Spinal cord (tissue), 10 donors: ENCODE results near the gene ACSM6. TPM values are rescaled to one million over a fixed set of nuclear protein-coding genes. Genes with fewer than 3 reads are reported as not detected.
A peak's percentile ranks its signal among the peaks of the same experiment; 100 is the strongest.

Source experiments
- DNase-seq, 6 donors: peaks; one replicate each; pipeline versions ENCODE4 v3.0.0 to v3.0.0-alpha.2; 2013 to 2015; ENCODE audit warnings: low spot score in 6 of 6, low read depth in 4 of 6
- H3K27ac ChIP-seq: one replicate; pipeline ENCODE4 v1.5.1; 2013; ENCODE audit warnings: low read depth, low read length, control low read depth
- H3K27me3 ChIP-seq: one replicate; pipeline ENCODE4 v1.6.1; 2013; ENCODE audit warnings: low read length; ENCODE audit not compliant: control insufficient read depth, insufficient read depth
- H3K36me3 ChIP-seq: one replicate; pipeline ENCODE4 v1.6.1; 2013; ENCODE audit warnings: low read length; ENCODE audit not compliant: control insufficient read depth, insufficient read depth
- H3K4me1 ChIP-seq: one replicate; pipeline ENCODE4 v1.6.1; 2013; ENCODE audit warnings: low read length; ENCODE audit not compliant: control insufficient read depth, insufficient read depth
- H3K4me3 ChIP-seq: one replicate; pipeline ENCODE4 v1.5.1; 2013; ENCODE audit warnings: low read depth, low read length, control low read depth
- H3K9me3 ChIP-seq: one replicate; pipeline ENCODE4 v1.6.1; 2013; ENCODE audit warnings: low read length; ENCODE audit not compliant: control insufficient read depth, insufficient read depth
- WGBS: methylation state at CpG from one replicate; pipeline ENCODE4 v1.1.5; 2013; ENCODE audit warnings: missing lambda C conversion rate; ENCODE audit not compliant: insufficient coverage; 5-methylcytosine and 5-hydroxymethylcytosine counted together
- polyA plus RNA-seq, 2 donors: library from polyadenylated mRNA; unstranded; fragments of 120-200 nt; gene quantifications; one replicate each; pipeline ENCODE4 v1.2.1, GENCODE V29; 2013; ENCODE audit not compliant: insufficient read length in 2 of 2
- total RNA-seq, 2 donors: library from RNA; depleted of rRNA in 1 of 2; stranded (reverse); fragments of 120-200 nt in 1 of 2; fragments of >200 nt in 1 of 2; gene quantifications; one replicate each; pipeline versions ENCODE4 v1.2.3 to v1.2.4, GENCODE V29; 2013 to 2014
- donor health status: healthy.

ACSM6 gene
- total and polyA plus RNA-seq, 4 donors: 0.14 to 0.15 TPM; not detected in 2

GRCh38 chr10:95250856-95251255, 56.8 kb downstream of the ACSM6 start:
- no peaks in the 10 kb centered on the region for H3K9me3 ChIP-seq
- no peaks in the 10 kb centered on the region for H3K27me3 ChIP-seq
- H3K27ac ChIP-seq: no peak overlapping the region
- no peaks in the 10 kb centered on the region for H3K4me1 ChIP-seq
- 100% methylated on average over 1 of the region's 4 CpGs for WGBS
- H3K36me3 ChIP-seq: no peaks in the 10 kb centered on the region
- DNase-seq: no peak
- no peak overlapping the region for H3K4me3 ChIP-seq

- H3K27me3 ChIP-seq: no peaks in the 10 kb centered on the region
- WGBS: 90% methylated on average over 2 of the region's 2 CpGs
- H3K36me3 ChIP-seq: no peaks in the 10 kb centered on the region
- H3K4me1 ChIP-seq: no peaks in the 10 kb centered on the region
- H3K9me3 ChIP-seq: peaks cover 3% of the 10 kb centered on the region
- no peak overlapping the region for H3K4me3 ChIP-seq
- no peak for DNase-seq
- no peak overlapping the region for H3K27ac ChIP-seq
These were observed 59.0 kb downstream of the ACSM6 start for GRCh38 chr10:95253007-95253406.

- Histone ChIP-seq H3K27me3 (no peaks in the 10 kb centered on the region), H3K27ac (no peak overlapping the region), H3K4me3 (no peak overlapping the region), H3K9me3 (peaks cover 3% of the 10 kb centered on the region), H3K36me3 (no peaks in the 10 kb centered on the region), H3K4me1 (no peaks in the 10 kb centered on the region)
- WGBS: no CpG with 5 or more reads among the region's 2 CpGs
- DNase-seq: no peak
These were observed 59.6 kb downstream of the ACSM6 start for GRCh38 chr10:95253686-95254085.

- no peak for DNase-seq
- H3K4me1 ChIP-seq: no peaks in the 10 kb centered on the region
- no peak overlapping the region for H3K27ac ChIP-seq
- H3K27me3 ChIP-seq: no peaks in the 10 kb centered on the region
- peaks cover 3% of the 10 kb centered on the region for H3K9me3 ChIP-seq
- H3K4me3 ChIP-seq: no peak overlapping the region
- H3K36me3 ChIP-seq: no peaks in the 10 kb centered on the region
- WGBS: no CpG with 5 or more reads among the region's 3 CpGs
These were observed 60.6 kb downstream of the ACSM6 start for GRCh38 chr10:95254629-95255028.

- no peak overlapping the region for H3K4me3 ChIP-seq
- no peak overlapping the region for H3K27ac ChIP-seq
- H3K27me3 ChIP-seq: no peaks in the 10 kb centered on the region
- no peaks in the 10 kb centered on the region for H3K36me3 ChIP-seq
- no peak for DNase-seq
- H3K4me1 ChIP-seq: no peaks in the 10 kb centered on the region
- WGBS: no CpG with 5 or more reads among the region's 1 CpG
- peaks cover 3% of the 10 kb centered on the region for H3K9me3 ChIP-seq
These were observed 62.2 kb downstream of the ACSM6 start for GRCh38 chr10:95256268-95256667.

GRCh38 chr10:95257849-95258248, 63.8 kb downstream of the ACSM6 start:
- H3K4me1 ChIP-seq: no peaks in the 10 kb centered on the region
- DNase-seq: no peak
- no peak overlapping the region for H3K4me3 ChIP-seq
- no peaks in the 10 kb centered on the region for H3K36me3 ChIP-seq
- peaks cover 3% of the 10 kb centered on the region for H3K9me3 ChIP-seq
- no peaks in the 10 kb centered on the region for H3K27me3 ChIP-seq
- WGBS: 100% methylated on average over 2 of the region's 7 CpGs
- H3K27ac ChIP-seq: no peak overlapping the region

- no peak overlapping the region for H3K4me3 ChIP-seq
- no peaks in the 10 kb centered on the region for H3K4me1 ChIP-seq
- H3K27ac ChIP-seq: no peak overlapping the region
These were observed 66.4 kb downstream of the ACSM6 start for GRCh38 chr10:95260397-95260881.

GRCh38 chr10:95260909-95261552, 67.0 kb downstream of the ACSM6 start:
- 85% methylated on average over 3 of the region's 4 CpGs for WGBS
- DNase-seq: no peak
- H3K27me3 ChIP-seq: no peaks in the 10 kb centered on the region
- peaks cover 3% of the 10 kb centered on the region for H3K9me3 ChIP-seq
- no peak overlapping the region for H3K4me3 ChIP-seq
- no peak overlapping the region for H3K27ac ChIP-seq
- H3K36me3 ChIP-seq: no peaks in the 10 kb centered on the region
- H3K4me1 ChIP-seq: no peaks in the 10 kb centered on the region

More at GRCh38 chr10:95260397-95260881, 66.4 kb downstream of the ACSM6 start:
- no peaks in the 10 kb centered on the region for H3K36me3 ChIP-seq
- 78% methylated on average over 2 of the region's 3 CpGs for WGBS
- peaks cover 3% of the 10 kb centered on the region for H3K9me3 ChIP-seq
- H3K27me3 ChIP-seq: no peaks in the 10 kb centered on the region
- peak in 1 of 6 donors; percentile 52 for DNase-seq

- DNase-seq: no peak
- H3K27me3 ChIP-seq: no peaks in the 10 kb centered on the region
- H3K4me3 ChIP-seq: no peak overlapping the region
- H3K27ac ChIP-seq: no peak overlapping the region
- 90% methylated on average over 3 of the region's 3 CpGs for WGBS
- H3K4me1 ChIP-seq: no peaks in the 10 kb centered on the region
- H3K9me3 ChIP-seq: no peaks in the 10 kb centered on the region
- no peaks in the 10 kb centered on the region for H3K36me3 ChIP-seq
These were observed 67.9 kb downstream of the ACSM6 start for GRCh38 chr10:95261926-95262325.

- 91% methylated on average over 2 of the region's 5 CpGs for WGBS
- no peaks in the 10 kb centered on the region for H3K4me1 ChIP-seq
- DNase-seq: no peak
- no peaks in the 10 kb centered on the region for H3K9me3 ChIP-seq
- no peak overlapping the region for H3K4me3 ChIP-seq
- H3K27me3 ChIP-seq: no peaks in the 10 kb centered on the region
- H3K27ac ChIP-seq: no peak overlapping the region
- no peaks in the 10 kb centered on the region for H3K36me3 ChIP-seq
These were observed 68.9 kb downstream of the ACSM6 start for GRCh38 chr10:95262763-95263518.
